Measurements from ENCODE around the gene CELF1. TPM values are rescaled to one million over a fixed set of nuclear protein-coding genes. Genes with fewer than 3 reads are reported as not detected.
"Not testable (repeated sequence)": the region's sequence is repeated elsewhere in the genome, so short reads cannot be mapped to it uniquely, and the experiment has no call there.

The CELF1 gene
- polyA plus RNA-seq, 6 donors from 2014 or later = 61.5 to 96.8 (median 69.0) TPM

- ATAC-seq (ENCODE audit: low read depth in 2 of 2) (no peak), DNase-seq (no peak)
- Mint-ChIP-seq H3K4me3 (no peak overlapping the region), H3K27me3 (no peaks in the 10 kb centered on the region), H3K9me3 (no peaks in the 10 kb centered on the region), H3K36me3 (peaks cover 9 to 46% of the 10 kb centered on the region in 2 donors), H3K4me1 (peaks cover 4 to 12% (median 4%) of the 10 kb centered on the region in 3 donors), H3K27ac (peak overlapping the region in 1 of 6 donors; percentile 41)
Observed at GRCh38 chr11:47470671-47471070, 82.3 kb downstream of the CELF1 start.

GRCh38 chr11:47469361-47470179 lies 83.4 kb downstream of the CELF1 start:
- DNase-seq (no peak), ATAC-seq (ENCODE audit: low read depth in 2 of 2) (no peak)
- Mint-ChIP-seq H3K9me3 (no peaks in the 10 kb centered on the region), H3K27me3 (no peaks in the 10 kb centered on the region), H3K27ac (peak overlapping the region in 4 of 6 donors; percentile 24 to 86 (median 57)), H3K4me1 (peaks cover 4 to 15% (median 4%) of the 10 kb centered on the region in 3 donors), H3K4me3 (no peak overlapping the region), H3K36me3 (peaks cover 9 to 38% of the 10 kb centered on the region in 2 donors)

- H3K36me3 Mint-ChIP-seq = peaks cover 9 to 31% of the 10 kb centered on the region in 2 donors
- H3K4me1 Mint-ChIP-seq = peaks cover 4 to 11% (median 4%) of the 10 kb centered on the region in 3 donors
- no peaks in the 10 kb centered on the region for H3K9me3 Mint-ChIP-seq
- ATAC-seq (ENCODE audit: low read depth in 2 of 2) = no peak
- peak overlapping the region in 3 of 6 donors; percentile 6 to 76 (median 52) for H3K27ac Mint-ChIP-seq
- no peak for DNase-seq
- H3K4me3 Mint-ChIP-seq = no peak overlapping the region
- no peaks in the 10 kb centered on the region for H3K27me3 Mint-ChIP-seq
Observed at GRCh38 chr11:47468598-47469214, 84.2 kb downstream of the CELF1 start.

GRCh38 chr11:47467357-47467756 lies 85.6 kb downstream of the CELF1 start:
- H3K4me3 Mint-ChIP-seq = no peak overlapping the region
- H3K4me1 Mint-ChIP-seq = peaks cover 4 to 11% (median 4%) of the 10 kb centered on the region in 3 donors
- ATAC-seq (ENCODE audit: low read depth in 2 of 2) (no peak), DNase-seq (no peak)
- H3K9me3 Mint-ChIP-seq = no peaks in the 10 kb centered on the region
- H3K27me3 Mint-ChIP-seq = no peaks in the 10 kb centered on the region
- H3K27ac Mint-ChIP-seq = peak overlapping the region in 2 of 6 donors; percentile 76 to 85
- peaks cover 0 to 21% of the 10 kb centered on the region in 2 donors for H3K36me3 Mint-ChIP-seq

GRCh38 chr11:47466701-47467250 lies 86.2 kb downstream of the CELF1 start:
- Mint-ChIP-seq H3K27me3 (no peaks in the 10 kb centered on the region), H3K4me1 (peaks cover 4 to 11% (median 8%) of the 10 kb centered on the region in 3 donors), H3K4me3 (no peak overlapping the region), H3K36me3 (peaks cover 0 to 21% of the 10 kb centered on the region in 2 donors), H3K9me3 (no peaks in the 10 kb centered on the region), H3K27ac (peak overlapping the region in 2 of 6 donors; percentile 76 to 83)
- DNase-seq = no peak
- no peak for ATAC-seq (ENCODE audit: low read depth in 2 of 2)

GRCh38 chr11:47466201-47466600 lies 86.7 kb downstream of the CELF1 start:
- Mint-ChIP-seq H3K36me3 (peaks cover 0 to 21% of the 10 kb centered on the region in 2 donors), H3K4me3 (no peak overlapping the region), H3K4me1 (peaks cover 4 to 11% (median 8%) of the 10 kb centered on the region in 3 donors), H3K9me3 (no peaks in the 10 kb centered on the region), H3K27ac (peak overlapping the region in 3 of 6 donors; percentile 36 to 57 (median 46)), H3K27me3 (no peaks in the 10 kb centered on the region)
- no peak for DNase-seq
- ATAC-seq (ENCODE audit: low read depth in 2 of 2) = no peak

GRCh38 chr11:47464483-47464882 lies 88.4 kb downstream of the CELF1 start:
- ATAC-seq (ENCODE audit: low read depth in 2 of 2) (no peak), DNase-seq (no peak)
- Mint-ChIP-seq H3K36me3 (peaks cover 0 to 14% of the 10 kb centered on the region in 2 donors), H3K9me3 (no peaks in the 10 kb centered on the region), H3K4me3 (no peak overlapping the region), H3K4me1 (peaks cover 8 to 11% (median 10%) of the 10 kb centered on the region in 3 donors), H3K27ac (no peak overlapping the region), H3K27me3 (no peaks in the 10 kb centered on the region)

- peaks cover 4 to 10% (median 5%) of the 10 kb centered on the region in 3 donors for H3K4me1 Mint-ChIP-seq
- DNase-seq (no peak), ATAC-seq (ENCODE audit: low read depth in 2 of 2) (no peak)
- no peaks in the 10 kb centered on the region for H3K36me3 Mint-ChIP-seq
- no peaks in the 10 kb centered on the region for H3K27me3 Mint-ChIP-seq
- no peak overlapping the region for H3K4me3 Mint-ChIP-seq
- no peaks in the 10 kb centered on the region for H3K9me3 Mint-ChIP-seq
- peak overlapping the region in 3 of 6 donors; percentile 34 to 69 (median 66) for H3K27ac Mint-ChIP-seq
Observed at GRCh38 chr11:47461876-47462275, 91.1 kb downstream of the CELF1 start.

- no peak for ATAC-seq (ENCODE audit: low read depth in 2 of 2)
- peak overlapping the region in 5 of 6 donors; percentile 10 to 96 (median 74) for H3K27ac Mint-ChIP-seq
- no peaks in the 10 kb centered on the region for H3K36me3 Mint-ChIP-seq
- no peak overlapping the region for H3K4me3 Mint-ChIP-seq
- H3K4me1 Mint-ChIP-seq = peaks cover 4 to 10% (median 5%) of the 10 kb centered on the region in 3 donors
- no peak for DNase-seq
- H3K9me3 Mint-ChIP-seq = no peaks in the 10 kb centered on the region
- H3K27me3 Mint-ChIP-seq = no peaks in the 10 kb centered on the region
Observed at GRCh38 chr11:47460571-47461235, 92.2 kb downstream of the CELF1 start.

- H3K27ac Mint-ChIP-seq = peak overlapping the region in 3 of 6 donors; percentile 38 to 69 (median 48)
Observed at GRCh38 chr11:47454258-47454671, 98.7 kb downstream of the CELF1 start.

GRCh38 chr11:47453365-47453764 lies 99.6 kb downstream of the CELF1 start:
- DNase-seq = no peak
- Mint-ChIP-seq H3K27me3 (no peaks in the 10 kb centered on the region), H3K4me1 (peaks cover 3 to 6% (median 6%) of the 10 kb centered on the region in 3 donors), H3K4me3 (no peak overlapping the region), H3K9me3 (no peaks in the 10 kb centered on the region), H3K36me3 (no peaks in the 10 kb centered on the region), H3K27ac (no peak overlapping the region)
- ATAC-seq (ENCODE audit: low read depth in 2 of 2) = no peak

More at GRCh38 chr11:47454258-47454671, 98.7 kb downstream of the CELF1 start:
- peak overlapping the region in 2 of 8 donors; percentile 55 to 59 for H3K4me3 Mint-ChIP-seq
- peak; percentile 71 for DNase-seq
- H3K27me3 Mint-ChIP-seq, H3K9me3 Mint-ChIP-seq, H3K4me1 Mint-ChIP-seq, H3K36me3 Mint-ChIP-seq: not testable (repeated sequence)
- ATAC-seq (ENCODE audit: low read depth in 2 of 2) = peak; percentile 99 to 100

GRCh38 chr11:47451990-47452389 lies 100.9 kb downstream of the CELF1 start:
- H3K27ac Mint-ChIP-seq = peak overlapping the region in 2 of 6 donors; percentile 15 to 42
- H3K36me3 Mint-ChIP-seq = no peaks in the 10 kb centered on the region
- DNase-seq (no peak), ATAC-seq (ENCODE audit: low read depth in 2 of 2) (no peak)
- no peak overlapping the region for H3K4me3 Mint-ChIP-seq
- peaks cover 3 to 6% (median 6%) of the 10 kb centered on the region in 3 donors for H3K4me1 Mint-ChIP-seq
- no peaks in the 10 kb centered on the region for H3K27me3 Mint-ChIP-seq
- H3K9me3 Mint-ChIP-seq = no peaks in the 10 kb centered on the region

GRCh38 chr11:47451436-47451835 lies 101.5 kb downstream of the CELF1 start:
- no peaks in the 10 kb centered on the region for H3K9me3 Mint-ChIP-seq
- DNase-seq (no peak), ATAC-seq (ENCODE audit: low read depth in 2 of 2) (no peak)
- H3K4me1 Mint-ChIP-seq = peaks cover 3 to 6% (median 6%) of the 10 kb centered on the region in 3 donors
- no peak overlapping the region for H3K27ac Mint-ChIP-seq
- no peaks in the 10 kb centered on the region for H3K36me3 Mint-ChIP-seq
- no peaks in the 10 kb centered on the region for H3K27me3 Mint-ChIP-seq
- no peak overlapping the region for H3K4me3 Mint-ChIP-seq

All from naive B cell (primary cell).